Cardiac muscle cell (in vitro differentiated cells and primary cell): ENCODE data around the gene MGMT. TPM values are rescaled to one million over a fixed set of nuclear protein-coding genes. Genes with fewer than 3 reads are reported as not detected.
A peak's percentile ranks its signal among the peaks of the same experiment; 100 is the strongest.

Experiments
- DNase-seq, 2 donors: peaks; one replicate each; pipeline versions ENCODE4 v3.0.0 to v3.0.0-alpha.2; 2010 to 2017; ENCODE audit warnings: low read depth in 1 of 2, low spot score in 1 of 2
- H3K27ac ChIP-seq: fragments of 200-600 bp; sonication (generic); 2 replicates; pipeline ENCODE4 v1.5.1; 2016
- H3K27me3 ChIP-seq: fragments of 200-600 bp; sonication (generic); 2 replicates; pipeline ENCODE4 v1.6.0; 2016; ENCODE audit warnings: control low read depth
- H3K36me3 ChIP-seq: fragments of 200-600 bp; sonication (generic); 2 replicates; pipeline ENCODE4 v1.5.1; 2016; ENCODE audit warnings: control low read depth
- H3K4me1 ChIP-seq: fragments of 200-600 bp; sonication (generic); 2 replicates; pipeline ENCODE4 v1.8.1; 2017; ENCODE audit warnings: low read depth, mild to moderate bottlenecking, mixed run types
- H3K4me3 ChIP-seq: fragments of 200-600 bp; sonication (generic); 2 replicates; pipeline ENCODE4 v1.5.1; 2016; ENCODE audit warnings: mild to moderate bottlenecking
- H3K9me3 ChIP-seq: fragments of 200-600 bp; sonication (generic); 2 replicates; pipeline ENCODE4 v1.5.1; 2017; ENCODE audit warnings: low read depth, mild to moderate bottlenecking, control low read depth
- CTCF ChIP-seq: IDR thresholded peaks from 2 replicates; pipeline ENCODE4 v1.5.1; 2012; ENCODE audit warnings: low read depth, mild to moderate bottlenecking, low read length
- polyA plus RNA-seq: library from polyadenylated mRNA; unstranded; fragments of >200 nt; fragmentation: Nextera tagmentation; extraction: Ambion mirVana; gene quantifications from 2 replicates; pipeline ENCODE4 v1.2.1, GENCODE V29; 2016
- total RNA-seq: library from RNA; depleted of rRNA; stranded (reverse); fragments of >200 nt; gene quantifications from 2 replicates; pipeline ENCODE4 v1.2.3, GENCODE V29; 2016

MGMT gene
- total and polyA plus RNA-seq, 2 experiments from 2014 or later = 21.8 to 28.0 TPM

DNA sequence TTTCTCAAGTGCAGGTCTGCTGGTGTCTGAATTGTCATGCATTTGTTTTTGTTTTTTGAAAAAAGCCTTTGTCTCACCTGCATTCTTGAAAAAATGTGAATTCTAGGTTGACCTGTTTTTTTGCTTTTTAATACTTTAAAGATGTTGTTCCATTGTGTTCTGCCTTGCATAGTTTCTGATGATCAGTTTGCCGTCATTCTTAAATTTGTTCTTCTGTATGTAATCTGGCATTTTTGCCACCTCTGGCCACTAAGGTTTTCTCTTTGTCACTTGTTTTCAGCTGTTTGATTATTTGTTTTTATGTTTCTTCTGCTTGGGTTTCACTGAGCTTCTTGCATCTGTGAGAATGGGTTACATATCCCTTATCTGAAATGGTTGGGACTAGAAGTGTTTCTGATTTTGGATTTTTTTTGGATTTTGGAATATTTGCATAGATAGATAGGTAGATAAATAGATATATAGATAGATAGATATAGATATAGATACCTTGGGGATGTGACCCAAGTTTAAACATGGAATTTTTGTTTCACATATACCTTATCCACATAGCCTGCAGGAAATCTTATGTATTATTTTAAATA lies 16.5 kb downstream of the MGMT start:
- TF ChIP-seq CTCF = no peak
- Histone ChIP-seq H3K9me3 (no peaks in the 10 kb centered on the region), H3K27ac (no peak overlapping the region), H3K4me1 (no peaks in the 10 kb centered on the region), H3K4me3 (no peak overlapping the region), H3K27me3 (no peaks in the 10 kb centered on the region), H3K36me3 (no peaks in the 10 kb centered on the region)
- no peak for DNase-seq

- Histone ChIP-seq H3K27me3 (no peaks in the 10 kb centered on the region), H3K36me3 (no peaks in the 10 kb centered on the region), H3K27ac (no peak overlapping the region), H3K4me3 (no peak overlapping the region), H3K4me1 (no peaks in the 10 kb centered on the region), H3K9me3 (no peaks in the 10 kb centered on the region)
- no peak for TF ChIP-seq CTCF
- no peak for DNase-seq
These were observed 19.8 kb downstream of the MGMT start for GRCh38 chr10:129486805-129487204.

DNA sequence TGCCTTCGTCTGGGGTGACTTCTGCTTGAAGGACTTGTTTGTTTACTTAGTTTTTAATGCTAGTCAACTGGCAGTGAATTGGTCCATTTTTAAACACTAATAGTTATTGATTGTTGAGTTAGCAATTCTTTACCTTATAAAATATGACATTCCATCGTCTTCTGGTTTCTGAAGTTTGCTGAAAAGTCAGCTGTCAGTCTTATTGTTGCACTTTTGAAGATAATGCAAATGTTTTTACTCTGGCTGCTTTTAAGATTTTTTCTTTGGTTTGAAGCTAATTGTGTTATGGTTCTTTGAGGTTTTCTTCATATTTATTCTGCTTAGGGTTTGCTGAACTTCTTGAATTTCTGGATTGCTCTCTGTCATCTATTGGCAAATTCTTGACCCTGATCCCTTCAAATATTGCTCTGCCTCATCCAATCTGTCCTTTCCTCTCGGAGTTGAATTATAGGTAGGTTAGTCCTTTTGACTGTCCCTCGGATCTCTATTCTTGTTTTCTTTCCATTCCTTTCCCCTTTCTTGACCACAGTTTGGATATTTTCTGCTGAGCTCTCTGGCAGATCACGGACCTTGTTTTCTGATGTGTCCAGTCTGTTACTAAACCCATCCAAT lies 24.2 kb downstream of the MGMT start:
- peak; percentile 9 to 15 for DNase-seq
- no peak for TF ChIP-seq CTCF
- H3K4me3 ChIP-seq = no peak overlapping the region
- H3K36me3 ChIP-seq = no peaks in the 10 kb centered on the region
- H3K27ac ChIP-seq = no peak overlapping the region
- peaks cover 14% of the 10 kb centered on the region for H3K4me1 ChIP-seq
- no peaks in the 10 kb centered on the region for H3K27me3 ChIP-seq
- no peaks in the 10 kb centered on the region for H3K9me3 ChIP-seq

GRCh38 chr10:129494176-129494575 lies 27.1 kb downstream of the MGMT start:
- Histone ChIP-seq H3K4me3 (no peak overlapping the region), H3K27ac (no peak overlapping the region), H3K4me1 (peaks cover 14% of the 10 kb centered on the region), H3K36me3 (no peaks in the 10 kb centered on the region), H3K9me3 (no peaks in the 10 kb centered on the region), H3K27me3 (no peaks in the 10 kb centered on the region)
- TF ChIP-seq CTCF = no peak
- DNase-seq = no peak

GRCh38 chr10:129494740-129495139 lies 27.7 kb downstream of the MGMT start:
- TF ChIP-seq CTCF = no peak
- Histone ChIP-seq H3K27ac (no peak overlapping the region), H3K36me3 (no peaks in the 10 kb centered on the region), H3K27me3 (no peaks in the 10 kb centered on the region), H3K4me1 (peaks cover 14% of the 10 kb centered on the region), H3K4me3 (no peak overlapping the region), H3K9me3 (no peaks in the 10 kb centered on the region)
- DNase-seq = no peak
